SU-DHL-6 (cell line): ENCODE data around the gene RCOR2.

ENCODE experiments used
- CTCF ChIP-seq: fragments of 200-600 bp; sonication (generic); IDR thresholded peaks from one replicate; pipeline ENCODE4 v1.5.1; 2017; ENCODE audit warnings: antibody characterized with exemption, mild to moderate bottlenecking, low read length, moderate library complexity; ENCODE audit not compliant: insufficient read depth, poor library complexity, severe bottlenecking
- EZH2phosphoT487 ChIP-seq: fragments of 200-600 bp; sonication (generic), shearing (Covaris generic); conservative IDR thresholded peaks from 2 replicates; pipeline ENCODE4 v1.6.1; 2018; ENCODE audit warnings: mild to moderate bottlenecking, antibody characterized with exemption, low read length, moderate library complexity, mixed read lengths

GRCh38 chr11:63883791-63884190 is 33.2 kb downstream of the RCOR2 start:
- no peak for TF ChIP-seq CTCF
- no peak for TF ChIP-seq EZH2phosphoT487
